Lower leg skin (tissue), 3 donors: Measurements from ENCODE around the gene HNMT.

Experiments used
- POLR2A ChIP-seq, 2 donors: fragments of 450-650 bp; IDR thresholded peaks; one replicate each; pipeline ENCODE4 v1.6.1; 2016 to 2017; ENCODE audit warnings: antibody characterized with exemption in 2 of 2, mild to moderate bottlenecking in 1 of 2, moderate library complexity in 1 of 2
- TF ChIP-seq, protein P1 (sequence below), 3 donors: fragments of 450-650 bp; IDR thresholded peaks; one replicate each; pipeline ENCODE4 v1.5.1; 2016; ENCODE audit warnings: antibody characterized with exemption in 3 of 3, mild to moderate bottlenecking in 3 of 3, moderate library complexity in 2 of 3

DNA sequence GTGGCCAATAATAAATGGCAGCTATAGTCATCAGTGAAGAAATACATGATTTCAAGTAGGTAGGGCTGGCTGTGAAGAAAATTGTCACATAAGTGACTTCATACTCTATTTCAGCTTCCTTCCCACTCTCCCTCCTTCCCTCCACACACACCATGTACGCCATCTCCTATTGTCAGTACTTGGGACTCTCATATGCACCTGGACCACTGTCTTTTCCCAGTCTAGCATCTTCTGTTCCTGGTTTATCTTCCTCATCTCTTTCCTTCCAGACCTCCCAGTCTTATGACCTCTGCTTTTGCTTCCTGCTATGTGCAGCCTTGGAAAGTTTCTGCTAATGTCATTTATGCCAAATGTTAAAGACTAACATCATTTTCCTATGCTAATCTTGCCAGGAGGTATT is 35.0 kb downstream of the HNMT start:
- TF ChIP-seq, protein P1, sequence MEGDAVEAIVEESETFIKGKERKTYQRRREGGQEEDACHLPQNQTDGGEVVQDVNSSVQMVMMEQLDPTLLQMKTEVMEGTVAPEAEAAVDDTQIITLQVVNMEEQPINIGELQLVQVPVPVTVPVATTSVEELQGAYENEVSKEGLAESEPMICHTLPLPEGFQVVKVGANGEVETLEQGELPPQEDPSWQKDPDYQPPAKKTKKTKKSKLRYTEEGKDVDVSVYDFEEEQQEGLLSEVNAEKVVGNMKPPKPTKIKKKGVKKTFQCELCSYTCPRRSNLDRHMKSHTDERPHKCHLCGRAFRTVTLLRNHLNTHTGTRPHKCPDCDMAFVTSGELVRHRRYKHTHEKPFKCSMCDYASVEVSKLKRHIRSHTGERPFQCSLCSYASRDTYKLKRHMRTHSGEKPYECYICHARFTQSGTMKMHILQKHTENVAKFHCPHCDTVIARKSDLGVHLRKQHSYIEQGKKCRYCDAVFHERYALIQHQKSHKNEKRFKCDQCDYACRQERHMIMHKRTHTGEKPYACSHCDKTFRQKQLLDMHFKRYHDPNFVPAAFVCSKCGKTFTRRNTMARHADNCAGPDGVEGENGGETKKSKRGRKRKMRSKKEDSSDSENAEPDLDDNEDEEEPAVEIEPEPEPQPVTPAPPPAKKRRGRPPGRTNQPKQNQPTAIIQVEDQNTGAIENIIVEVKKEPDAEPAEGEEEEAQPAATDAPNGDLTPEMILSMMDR (IDR thresholded peaks at IDR 0.05), result no peak
- no peak for TF ChIP-seq POLR2A (IDR thresholded peaks at IDR 0.05)
